SK-N-SH (cell line): Measurements from ENCODE around the gene SOCS2.

ENCODE experiments used
- RFX5 ChIP-seq: IDR thresholded peaks from 2 replicates; pipeline ENCODE4 v1.6.1; 2012; ENCODE audit warnings: mild to moderate bottlenecking, improper control_type of control experiment, low read length
- SIN3A ChIP-seq: IDR thresholded peaks from 2 replicates; pipeline ENCODE4 v1.6.1; 2012; ENCODE audit warnings: low read depth, mild to moderate bottlenecking, low read length, moderate library complexity, borderline replicate concordance

DNA sequence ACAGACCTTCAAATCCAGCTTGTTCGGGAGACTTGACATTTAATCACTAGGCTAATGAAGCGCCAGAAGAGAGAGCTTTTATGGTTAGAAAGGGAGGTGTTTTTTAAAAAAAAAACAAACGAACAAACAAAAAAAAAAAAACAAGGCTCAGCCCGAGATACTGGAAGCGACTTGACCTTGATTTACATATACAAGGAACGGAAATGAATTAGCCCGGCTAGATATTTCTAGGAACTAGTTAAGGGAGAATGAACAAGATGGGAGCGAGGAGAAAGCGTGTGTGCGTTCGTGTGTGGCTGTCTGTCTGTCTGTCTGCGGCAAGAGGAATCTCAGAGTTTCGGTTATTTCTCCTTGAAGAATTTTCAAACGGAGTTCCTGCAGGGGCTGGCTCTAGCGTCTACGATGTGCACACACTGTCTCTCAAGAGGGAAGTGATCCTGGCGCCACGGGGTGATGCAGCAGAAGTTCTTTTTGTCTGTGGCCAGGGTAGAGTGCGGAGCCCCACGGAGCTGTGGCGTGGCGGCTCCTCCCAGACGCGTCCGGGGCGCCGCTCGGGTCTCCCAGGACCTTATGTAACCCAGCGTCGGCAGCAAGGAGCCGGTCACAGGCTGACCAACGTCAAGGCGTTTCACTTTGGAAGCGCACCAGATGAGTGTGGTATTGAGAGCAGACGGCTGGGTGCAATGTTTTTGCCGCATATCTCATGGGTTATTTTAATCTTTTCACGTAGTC, 18.8 kb downstream of the SOCS2 start:
- TF ChIP-seq SIN3A: no peak
- no peak for TF ChIP-seq RFX5
